Measurements from ENCODE around the gene CCZ1. TPM values are rescaled to one million over a fixed set of nuclear protein-coding genes. Genes with fewer than 3 reads are reported as not detected.
"Not testable (repeated sequence)": the region's sequence is repeated elsewhere in the genome, so short reads cannot be mapped to it uniquely, and the experiment has no call there.

The CCZ1 gene
- total and polyA plus RNA-seq, 2 donors (not counting 1 experiment from before 2014, with no cell fraction given), result 30.8 to 66.2 TPM

DNA sequence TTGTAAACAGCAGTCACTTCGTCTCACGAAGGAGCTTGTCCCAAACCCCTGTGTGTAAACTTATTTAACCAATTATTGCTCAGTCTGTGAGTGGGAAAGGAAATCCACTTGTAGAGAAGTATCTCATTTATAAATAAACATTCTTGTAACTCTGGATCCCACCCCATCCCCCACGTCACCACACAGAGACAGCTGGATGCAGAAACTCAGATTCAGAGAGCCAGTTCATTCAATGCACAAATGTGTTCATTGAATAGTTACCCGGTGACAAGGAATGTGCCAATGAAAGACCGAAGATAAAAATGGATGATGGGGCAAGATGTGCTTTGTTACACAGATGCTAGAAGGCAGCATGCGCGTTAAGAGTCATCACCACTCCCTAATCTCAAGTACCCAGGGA, 26.2 kb upstream of the CCZ1 start:
- H3K79me2 ChIP-seq (ENCODE audit: control insufficient read depth, insufficient read depth, low read length), result no peaks in the 10 kb centered on the region
- no peak overlapping the region for H3K4me3 Mint-ChIP-seq

DNA sequence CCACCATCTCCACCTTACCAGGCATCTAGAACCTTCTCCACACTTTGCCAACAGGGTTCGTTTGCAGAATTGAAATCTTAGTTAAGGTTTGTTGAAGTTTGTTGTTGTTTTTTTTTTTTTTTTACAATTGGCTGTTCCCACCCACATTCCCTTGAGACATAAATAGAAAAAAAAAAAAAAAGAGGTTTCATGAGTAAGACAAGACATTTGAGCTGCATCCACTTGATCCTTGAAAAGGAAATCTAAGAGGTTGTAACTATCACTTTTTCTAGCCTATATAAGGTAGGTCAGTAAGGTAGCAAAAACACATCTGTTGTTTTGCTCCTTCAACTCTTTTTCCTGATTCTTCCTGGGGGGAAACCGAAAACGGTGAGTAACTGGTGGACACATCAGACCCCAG, 18.9 kb upstream of the CCZ1 start:
- intact Hi-C loops (cut with micrococcal nuclease); H3K79me2 ChIP-seq (ENCODE audit: control insufficient read depth, insufficient read depth, low read length); POLR2A ChIA-PET; ATAC-seq (ENCODE audit: low read depth); H3K4me3 ChIP-seq (ENCODE audit: control extremely low read depth in 1 of 5, extremely low read depth in 1 of 5, insufficient read depth in 1 of 5, low read depth in 2 of 5, low read length in 4 of 5); H3K27ac ChIP-seq (ENCODE audit: low read length in 2 of 2); H4K20me1 ChIP-seq (ENCODE audit: control insufficient read depth, insufficient read depth, low read length, poor library complexity, severe bottlenecking); H3K27me3 ChIP-seq (replicated peaks in 1 of 4; ENCODE audit: control extremely low read depth in 1 of 4, control insufficient read depth in 3 of 4, insufficient read depth in 4 of 4, low read length in 3 of 4); H3K4me3 Mint-ChIP-seq; H3K9me3 Mint-ChIP-seq (ENCODE audit: insufficient read depth); H3K9ac ChIP-seq (ENCODE audit: low read length); H3K4me1 ChIP-seq (ENCODE audit: control insufficient read depth in 2 of 2, insufficient read depth in 2 of 2, low read length in 2 of 2); H3K4me2 ChIP-seq (replicated peaks; ENCODE audit: low read depth, low read length, poor library complexity, severe bottlenecking); DNase-seq; CTCF ChIA-PET; H3K36me3 ChIP-seq (replicated peaks in 1 of 2; ENCODE audit: control extremely low read depth in 1 of 2, control insufficient read depth in 1 of 2, extremely low read depth in 1 of 2, insufficient read depth in 2 of 2, low read length in 1 of 2); H2AFZ ChIP-seq (ENCODE audit: insufficient read depth, low read depth, low read length, poor library complexity, severe bottlenecking); H3K27ac Mint-ChIP-seq; H3K27me3 Mint-ChIP-seq; H3K9me3 ChIP-seq (ENCODE audit: control extremely low read depth in 1 of 3, control insufficient read depth in 2 of 3, insufficient read depth in 1 of 3, low read length in 2 of 3); H3K4me1 Mint-ChIP-seq: not testable (repeated sequence)
- no CpG with 5 or more reads among the region's 3 CpGs for WGBS (ENCODE audit: insufficient coverage)

More for the DNA sequence above, 26.2 kb upstream of the CCZ1 start:
- Mint-ChIP-seq H3K4me1 (no peaks in the 10 kb centered on the region), H3K27ac (no peak overlapping the region), H3K27me3 (peaks cover 9% of the 10 kb centered on the region), H3K9me3 (ENCODE audit: insufficient read depth) (no peaks in the 10 kb centered on the region)
- no peak for TF ChIP-seq EZH2 (IDR thresholded peaks at IDR 0.05; ENCODE audit: borderline replicate concordance, insufficient read depth, low read depth, low read length, poor library complexity, severe bottlenecking)
- TF ChIP-seq, protein P1, sequence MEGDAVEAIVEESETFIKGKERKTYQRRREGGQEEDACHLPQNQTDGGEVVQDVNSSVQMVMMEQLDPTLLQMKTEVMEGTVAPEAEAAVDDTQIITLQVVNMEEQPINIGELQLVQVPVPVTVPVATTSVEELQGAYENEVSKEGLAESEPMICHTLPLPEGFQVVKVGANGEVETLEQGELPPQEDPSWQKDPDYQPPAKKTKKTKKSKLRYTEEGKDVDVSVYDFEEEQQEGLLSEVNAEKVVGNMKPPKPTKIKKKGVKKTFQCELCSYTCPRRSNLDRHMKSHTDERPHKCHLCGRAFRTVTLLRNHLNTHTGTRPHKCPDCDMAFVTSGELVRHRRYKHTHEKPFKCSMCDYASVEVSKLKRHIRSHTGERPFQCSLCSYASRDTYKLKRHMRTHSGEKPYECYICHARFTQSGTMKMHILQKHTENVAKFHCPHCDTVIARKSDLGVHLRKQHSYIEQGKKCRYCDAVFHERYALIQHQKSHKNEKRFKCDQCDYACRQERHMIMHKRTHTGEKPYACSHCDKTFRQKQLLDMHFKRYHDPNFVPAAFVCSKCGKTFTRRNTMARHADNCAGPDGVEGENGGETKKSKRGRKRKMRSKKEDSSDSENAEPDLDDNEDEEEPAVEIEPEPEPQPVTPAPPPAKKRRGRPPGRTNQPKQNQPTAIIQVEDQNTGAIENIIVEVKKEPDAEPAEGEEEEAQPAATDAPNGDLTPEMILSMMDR (IDR thresholded peaks at IDR 0.05), result no peak
- ChIA-PET POLR2A (no interaction called here), CTCF (no interaction called here)
- H4K20me1 ChIP-seq (ENCODE audit: control insufficient read depth, insufficient read depth, low read length, poor library complexity, severe bottlenecking), result no peaks in the 10 kb centered on the region
- no peaks in the 10 kb centered on the region for H3K4me1 ChIP-seq (ENCODE audit: control insufficient read depth in 2 of 2, insufficient read depth in 2 of 2, low read length in 2 of 2)
- no peak overlapping the region for H3K27ac ChIP-seq (ENCODE audit: low read length in 2 of 2)
- no peaks in the 10 kb centered on the region for H3K9me3 ChIP-seq (ENCODE audit: control extremely low read depth in 1 of 3, control insufficient read depth in 2 of 3, insufficient read depth in 1 of 3, low read length in 2 of 3)
- no peaks in the 10 kb centered on the region for H3K27me3 ChIP-seq (replicated peaks in 1 of 4; ENCODE audit: control extremely low read depth in 1 of 4, control insufficient read depth in 3 of 4, insufficient read depth in 4 of 4, low read length in 3 of 4)
- ATAC-seq (ENCODE audit: low read depth) (no peak), DNase-seq (no peak)
- H3K4me2 ChIP-seq (replicated peaks; ENCODE audit: low read depth, low read length, poor library complexity, severe bottlenecking), result no peak overlapping the region
- H3K36me3 ChIP-seq (replicated peaks in 1 of 2; ENCODE audit: control extremely low read depth in 1 of 2, control insufficient read depth in 1 of 2, extremely low read depth in 1 of 2, insufficient read depth in 2 of 2, low read length in 1 of 2), result no peaks in the 10 kb centered on the region
- no CpG with 5 or more reads among the region's 7 CpGs for WGBS (ENCODE audit: insufficient coverage)
- intact Hi-C loops (cut with micrococcal nuclease), result no loop called here
- H3K9ac ChIP-seq (ENCODE audit: low read length), result no peak overlapping the region
- H2AFZ ChIP-seq (ENCODE audit: insufficient read depth, low read depth, low read length, poor library complexity, severe bottlenecking), result no peak overlapping the region
- H3K4me3 ChIP-seq (ENCODE audit: control extremely low read depth in 1 of 5, extremely low read depth in 1 of 5, insufficient read depth in 1 of 5, low read depth in 2 of 5, low read length in 4 of 5), result no peak overlapping the region

DNA sequence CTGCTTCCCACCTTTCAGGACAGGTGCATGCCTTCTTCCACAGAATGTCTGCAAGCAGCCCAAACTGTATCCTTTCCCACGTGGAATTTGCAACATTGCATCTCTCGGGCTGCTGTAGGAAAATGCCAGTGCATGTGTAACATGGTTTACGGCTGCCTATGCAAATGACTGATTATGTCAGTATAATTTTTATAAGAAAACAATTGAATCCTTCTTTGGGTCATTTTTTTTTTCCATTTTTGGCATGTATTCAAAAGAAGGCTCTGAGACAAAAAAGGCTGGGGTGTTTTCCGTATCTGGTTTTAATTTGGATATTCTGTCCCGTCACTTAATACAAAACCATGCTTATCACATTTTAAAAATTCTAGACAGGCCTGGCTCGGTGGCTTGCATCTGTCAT, 18.4 kb upstream of the CCZ1 start:
- H3K9me3 Mint-ChIP-seq (ENCODE audit: insufficient read depth); H2AFZ ChIP-seq (ENCODE audit: insufficient read depth, low read depth, low read length, poor library complexity, severe bottlenecking); H3K27ac ChIP-seq (ENCODE audit: low read length in 2 of 2); H3K79me2 ChIP-seq (ENCODE audit: control insufficient read depth, insufficient read depth, low read length); intact Hi-C loops (cut with micrococcal nuclease); DNase-seq; H3K27ac Mint-ChIP-seq; H4K20me1 ChIP-seq (ENCODE audit: control insufficient read depth, insufficient read depth, low read length, poor library complexity, severe bottlenecking); H3K27me3 Mint-ChIP-seq; H3K4me2 ChIP-seq (replicated peaks; ENCODE audit: low read depth, low read length, poor library complexity, severe bottlenecking); H3K4me1 ChIP-seq (ENCODE audit: control insufficient read depth in 2 of 2, insufficient read depth in 2 of 2, low read length in 2 of 2); H3K4me1 Mint-ChIP-seq; H3K9me3 ChIP-seq (ENCODE audit: control extremely low read depth in 1 of 3, control insufficient read depth in 2 of 3, insufficient read depth in 1 of 3, low read length in 2 of 3); POLR2A ChIA-PET; CTCF ChIA-PET; H3K9ac ChIP-seq (ENCODE audit: low read length); ATAC-seq (ENCODE audit: low read depth); H3K4me3 Mint-ChIP-seq; H3K36me3 ChIP-seq (replicated peaks in 1 of 2; ENCODE audit: control extremely low read depth in 1 of 2, control insufficient read depth in 1 of 2, extremely low read depth in 1 of 2, insufficient read depth in 2 of 2, low read length in 1 of 2); H3K27me3 ChIP-seq (replicated peaks in 1 of 4; ENCODE audit: control extremely low read depth in 1 of 4, control insufficient read depth in 3 of 4, insufficient read depth in 4 of 4, low read length in 3 of 4); H3K4me3 ChIP-seq (ENCODE audit: control extremely low read depth in 1 of 5, extremely low read depth in 1 of 5, insufficient read depth in 1 of 5, low read depth in 2 of 5, low read length in 4 of 5): not testable (repeated sequence)
- 93% methylated on average over 1 of the region's 6 CpGs for WGBS (ENCODE audit: insufficient coverage)

Measured in B cell (primary cell).